K562 treated with DMSO at 1 percent for 48 hours (cell line): ENCODE data around the gene SIRT2. TPM values are rescaled to one million over a fixed set of nuclear protein-coding genes. Genes with fewer than 3 reads are reported as not detected.

ENCODE experiments used
- total RNA-seq: library from RNA; unstranded; fragments of 300-600 nt; gene quantifications from 2 replicates; pipeline ENCODE4 v1.2.3, GENCODE V29; 2022; ENCODE audit warnings: low replicate concordance; ENCODE audit errors: extremely low read depth

SIRT2 gene
- total RNA-seq = not detected in 2 replicates

GRCh38 chr19:38899447-38900201, at the start of gene SIRT2, which contains the start of gene NFKBIB:
Gene SIRT2 (minus strand): TSS chr19:38899618. CDS start chr19:38899521, 97 bp downstream.
Gene NFKBIB (plus strand): TSS chr19:38899969. CDS start chr19:38900033, 64 bp downstream.

GRCh38 chr19:38930776-38931520, 31.5 kb upstream of the SIRT2 start, which contains the start of gene MRPS12:
Gene MRPS12 (plus strand): TSS chr19:38930944. CDS start chr19:38931295, 351 bp downstream.

DNA sequence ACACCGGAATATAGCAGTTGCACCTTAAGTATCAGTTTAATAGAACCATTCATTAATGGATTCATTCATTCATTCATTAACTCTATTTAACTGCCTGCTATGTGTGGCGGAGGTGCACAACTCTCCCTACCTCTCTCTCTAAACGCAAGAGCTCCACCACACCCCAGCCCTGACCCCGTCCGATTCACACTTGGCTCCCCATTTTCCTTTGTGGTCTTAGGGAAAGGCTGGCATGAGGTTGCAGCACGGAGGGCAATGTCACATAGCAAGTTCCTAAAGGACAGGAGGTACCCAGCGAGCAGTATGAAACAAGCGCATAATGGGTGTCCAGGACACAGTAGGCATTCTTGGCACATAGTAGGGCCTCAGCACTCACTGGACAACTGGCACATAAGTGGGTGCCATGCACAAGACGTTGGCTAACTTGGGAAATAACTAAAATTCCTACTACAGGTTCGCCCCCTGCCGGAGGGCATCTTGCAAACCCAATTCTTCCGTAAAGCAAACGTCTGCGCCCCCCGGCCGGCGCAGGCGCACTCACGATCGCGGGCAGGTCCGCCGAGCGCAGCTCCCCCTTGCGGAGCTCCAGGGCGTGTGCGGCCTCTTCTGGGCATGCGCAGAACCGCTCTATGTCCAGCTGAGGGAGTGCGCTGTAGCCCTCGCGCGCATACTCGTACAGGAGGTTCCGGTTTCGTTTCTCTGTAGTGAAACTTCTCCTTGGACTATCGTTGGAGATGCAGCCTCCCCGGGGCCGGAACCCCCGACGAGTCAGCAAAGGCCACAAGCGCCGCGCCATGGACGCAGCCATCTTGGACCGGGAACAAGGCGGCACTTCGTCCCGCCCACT, 30.7 kb upstream of the SIRT2 start, which contains the start of gene SARS2:
TSS of gene SARS2 (minus strand) at position 835 of the 847 bp plus-strand sequence. CDS start at position 808, 27 bp downstream.

GRCh38 chr19:38877781-38878574, 21.4 kb downstream of the SIRT2 start, which contains the start of gene RINL:
Gene RINL (minus strand): TSS chr19:38878275. CDS start chr19:38876742, 1,533 bp downstream.

GRCh38 chr19:38849860-38850435, 49.5 kb downstream of the SIRT2 start, which contains the start of gene HNRNPL:
Gene HNRNPL (minus strand): TSS chr19:38849986. CDS start chr19:38849966, 20 bp downstream.

Other genes starting within 250 kb of the SIRT2 start
- gene CAPN12, start 155.1 kb downstream of the SIRT2 start, total RNA-seq = not detected in 2 replicates
- not detected in 2 replicates for gene LGALS7, start 126.1 kb downstream of the SIRT2 start, total RNA-seq
- gene LGALS7B, start 110.4 kb downstream of the SIRT2 start, total RNA-seq = not detected in 2 replicates
- gene LGALS4, start 86.7 kb downstream of the SIRT2 start, total RNA-seq = not detected in 2 replicates
- gene ECH1, start 67.8 kb downstream of the SIRT2 start, total RNA-seq = not detected in 2 replicates
- gene HNRNPL, start 49.6 kb downstream of the SIRT2 start, total RNA-seq = not detected in 2 replicates
- not detected in 2 replicates for gene RINL, start 21.3 kb downstream of the SIRT2 start, total RNA-seq
- gene NFKBIB, start 351 bp upstream of the SIRT2 start, total RNA-seq = not detected in 2 replicates
- not detected in 2 replicates for gene CCER2, start 12.6 kb upstream of the SIRT2 start, total RNA-seq
- not detected in 2 replicates for gene SARS2, start 31.1 kb upstream of the SIRT2 start, total RNA-seq
- gene MRPS12, start 31.3 kb upstream of the SIRT2 start, total RNA-seq = not detected in 2 replicates
- gene FBXO17, start 76.1 kb upstream of the SIRT2 start, total RNA-seq = not detected in 2 replicates
- not detected in 2 replicates for gene FBXO27, start 132.9 kb upstream of the SIRT2 start, total RNA-seq
- not detected in 2 replicates for gene ACP7, start 184.8 kb upstream of the SIRT2 start, total RNA-seq
- gene PAK4, start 226.2 kb upstream of the SIRT2 start, total RNA-seq = 243 TPM in 1 of 2 replicates, not detected in the other